ENCODE data around the gene NCKAP1.
"Not testable (repeated sequence)": the region's sequence is repeated elsewhere in the genome, so short reads cannot be mapped to it uniquely, and the experiment has no call there.

Gene NCKAP1

DNA sequence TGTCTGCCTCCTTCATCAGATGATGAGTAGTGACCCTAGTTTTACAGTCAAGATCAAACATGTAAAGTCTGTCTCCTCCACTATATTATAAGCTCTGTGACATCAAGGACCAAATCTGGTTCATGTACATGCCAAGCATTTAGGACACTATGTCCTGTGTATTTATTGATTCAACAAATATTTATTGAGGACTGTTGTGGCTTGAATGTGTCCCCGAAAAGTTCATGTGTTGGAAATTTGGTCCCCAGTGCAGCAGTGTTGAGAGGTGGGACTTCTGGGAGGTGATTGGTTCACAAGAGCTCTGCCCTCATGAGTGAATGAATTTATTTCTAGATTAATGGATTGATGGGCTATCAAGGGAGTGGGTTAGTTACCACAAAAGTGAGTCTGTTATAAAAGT lies 125.2 kb downstream of the NCKAP1 start:
- in situ Hi-C loops (cut with MboI; ENCODE audit: low sequenced_read_pairs): no loop called here

DNA sequence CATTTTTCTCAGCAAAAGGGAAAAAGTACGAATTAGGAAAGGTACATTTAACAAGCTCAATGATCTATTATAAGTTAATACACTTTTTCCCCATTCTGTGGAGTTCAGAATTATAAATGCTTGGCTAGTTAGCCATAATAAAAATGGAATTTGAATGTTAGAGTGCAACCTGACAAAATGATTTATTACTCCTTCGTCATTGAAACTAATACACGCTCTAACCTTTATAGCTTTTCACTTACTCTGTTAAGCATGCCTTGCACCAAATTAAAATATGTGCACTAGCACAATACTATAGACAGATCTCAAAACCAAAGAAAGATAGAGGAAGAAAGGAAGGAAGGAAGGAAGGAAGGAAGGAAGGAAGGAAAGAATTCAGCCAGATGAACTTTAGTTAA lies 125.7 kb downstream of the NCKAP1 start:
- in situ Hi-C loops (cut with MboI; ENCODE audit: low sequenced_read_pairs): no loop called here

DNA sequence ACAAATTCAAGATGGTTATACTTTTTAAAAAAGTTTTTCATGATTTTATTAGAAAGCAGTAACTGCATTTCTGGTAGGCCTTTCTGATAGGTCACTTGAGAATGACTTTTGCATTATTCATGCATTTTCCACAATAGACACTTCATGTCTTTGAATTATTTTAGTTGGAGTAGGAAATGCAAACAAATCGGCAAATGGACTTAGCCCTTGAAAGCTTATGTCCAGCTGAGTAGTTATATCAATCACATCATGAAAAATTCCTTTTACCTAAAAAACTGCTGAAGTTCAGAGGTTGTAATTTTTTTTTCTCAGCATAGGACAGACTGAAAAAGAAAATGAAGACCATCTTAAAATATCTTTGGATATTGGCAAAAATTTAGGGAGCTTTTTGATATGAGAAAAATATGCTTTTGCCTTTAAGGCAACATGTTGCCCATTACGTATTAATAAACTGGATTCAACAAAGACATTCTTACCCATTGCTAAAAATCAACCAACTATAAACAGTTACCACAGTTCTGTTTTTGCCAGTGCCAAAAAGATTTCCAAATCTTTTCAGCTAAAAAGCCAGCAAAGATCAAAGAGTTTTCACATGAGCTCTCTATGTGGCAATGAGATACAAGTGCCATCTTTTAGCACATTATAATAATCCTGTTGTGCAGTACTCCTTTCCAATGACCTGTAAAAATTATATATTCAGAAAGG lies 126.3 kb downstream of the NCKAP1 start:
- in situ Hi-C loops (cut with MboI; ENCODE audit: low sequenced_read_pairs): no loop called here

DNA sequence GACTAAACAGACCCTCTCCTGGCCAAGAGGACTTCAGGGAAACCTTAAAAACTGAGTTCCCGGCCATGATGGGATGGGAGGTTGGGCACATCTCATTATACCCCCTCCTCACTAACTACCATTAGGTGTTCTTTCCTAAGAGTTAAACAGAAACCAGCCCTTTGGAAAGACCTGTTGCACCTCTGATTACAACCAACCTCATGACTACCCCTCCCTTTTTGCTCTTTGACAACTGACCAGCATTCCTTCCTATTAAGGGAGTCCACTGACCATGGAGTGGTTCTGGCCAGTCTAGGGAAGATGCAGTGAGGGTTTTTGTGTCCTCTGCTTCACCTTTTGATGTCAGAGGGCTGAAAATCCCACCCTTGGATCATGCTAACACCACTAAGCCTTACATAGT lies 127.3 kb downstream of the NCKAP1 start:
- in situ Hi-C loops (cut with MboI; ENCODE audit: low sequenced_read_pairs): no loop called here

DNA sequence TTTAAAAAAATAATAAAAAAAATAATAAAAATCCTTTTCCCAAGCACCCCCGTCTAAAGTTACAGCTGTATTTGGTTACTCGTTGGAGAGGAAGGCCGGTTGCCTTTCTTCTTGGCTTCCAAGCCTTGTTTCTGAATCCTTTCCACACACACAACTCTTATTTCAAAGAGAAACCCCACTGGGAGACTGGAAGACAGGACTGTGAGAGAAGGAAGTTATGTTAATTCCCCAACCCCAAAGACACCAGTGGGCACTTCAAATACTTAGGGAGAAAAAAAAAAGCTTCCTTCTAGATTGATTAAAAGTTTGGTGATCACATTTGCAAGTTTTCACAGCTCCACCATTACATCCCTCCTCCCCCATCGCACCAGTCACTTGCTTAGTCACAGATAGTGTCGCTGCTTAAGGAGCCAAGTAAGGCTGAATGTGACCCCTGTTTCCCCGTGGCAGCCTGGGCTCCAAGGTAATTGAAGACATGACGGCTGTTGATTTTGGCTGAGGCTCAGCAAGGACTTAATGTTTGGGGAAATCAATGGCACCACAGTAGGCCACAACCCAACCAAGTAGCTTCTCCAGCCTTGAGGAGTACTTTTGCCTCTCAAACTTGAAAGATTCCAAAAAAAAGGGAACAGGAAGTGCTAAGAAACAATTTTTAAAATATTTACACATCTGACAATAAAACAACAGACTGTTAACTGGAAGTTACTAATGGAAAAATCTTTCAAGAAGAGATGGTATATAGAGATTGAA lies 131.0 kb downstream of the NCKAP1 start:
- in situ Hi-C loops (cut with MboI; ENCODE audit: low sequenced_read_pairs): no loop called here

DNA sequence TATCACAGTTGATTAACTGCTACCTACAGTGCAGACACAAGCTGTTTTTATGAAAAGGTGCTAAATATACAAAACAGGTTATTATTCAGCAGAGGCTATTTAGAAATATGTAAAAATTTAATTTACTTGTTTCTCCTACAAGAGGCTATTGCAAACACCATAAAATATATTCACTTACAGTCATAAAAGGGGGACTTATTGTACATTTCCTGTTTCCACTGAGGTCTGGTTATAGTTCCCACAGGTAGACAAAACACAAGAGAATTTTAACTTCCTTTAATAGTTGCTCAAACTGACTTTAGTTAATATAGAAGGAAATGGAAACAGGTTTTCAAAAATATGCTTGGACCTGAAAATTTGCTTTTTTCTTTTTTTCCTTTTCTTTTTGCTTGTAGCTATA lies 131.8 kb downstream of the NCKAP1 start:
- in situ Hi-C loops (cut with MboI; ENCODE audit: low sequenced_read_pairs): no loop called here

DNA sequence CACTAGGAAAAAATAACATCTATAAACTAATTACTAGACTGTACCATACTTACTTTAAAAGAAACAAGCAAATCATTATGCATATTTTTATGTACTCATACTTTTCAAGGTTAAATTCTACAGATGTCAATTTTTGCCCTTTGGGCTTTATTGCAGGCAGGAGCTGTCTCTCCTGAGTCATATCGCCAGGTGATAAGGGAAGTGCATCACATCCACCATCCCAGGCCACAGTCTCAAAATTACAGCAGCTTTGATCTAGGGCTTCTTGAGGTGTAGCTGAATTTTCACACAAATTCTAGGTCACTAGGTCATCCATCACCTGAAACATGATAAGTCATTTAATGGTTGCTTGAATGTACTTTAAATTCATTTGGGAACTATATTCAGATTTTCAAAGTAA lies 133.4 kb downstream of the NCKAP1 start:
- in situ Hi-C loops (cut with MboI; ENCODE audit: low sequenced_read_pairs): no loop called here

DNA sequence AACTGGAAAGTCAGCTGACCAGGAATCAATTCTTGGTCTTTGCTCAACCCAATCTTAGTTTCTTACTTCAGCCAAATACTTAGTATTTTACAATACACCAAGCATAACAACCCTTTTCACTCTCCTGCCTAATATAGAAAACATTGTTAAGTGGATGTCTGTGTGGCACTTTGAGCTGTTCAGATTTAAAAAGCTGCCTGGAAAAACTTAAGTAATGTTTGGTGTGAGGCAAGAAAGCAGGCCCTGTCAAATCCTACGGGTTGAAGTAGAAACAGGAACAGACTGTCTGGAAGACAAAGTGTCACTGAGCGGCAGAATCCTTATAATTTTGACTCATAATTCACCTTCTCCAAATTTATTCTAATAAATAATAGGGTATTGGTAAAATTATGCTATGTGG lies 134.7 kb downstream of the NCKAP1 start:
- in situ Hi-C loops (cut with MboI; ENCODE audit: low sequenced_read_pairs): no loop called here

DNA sequence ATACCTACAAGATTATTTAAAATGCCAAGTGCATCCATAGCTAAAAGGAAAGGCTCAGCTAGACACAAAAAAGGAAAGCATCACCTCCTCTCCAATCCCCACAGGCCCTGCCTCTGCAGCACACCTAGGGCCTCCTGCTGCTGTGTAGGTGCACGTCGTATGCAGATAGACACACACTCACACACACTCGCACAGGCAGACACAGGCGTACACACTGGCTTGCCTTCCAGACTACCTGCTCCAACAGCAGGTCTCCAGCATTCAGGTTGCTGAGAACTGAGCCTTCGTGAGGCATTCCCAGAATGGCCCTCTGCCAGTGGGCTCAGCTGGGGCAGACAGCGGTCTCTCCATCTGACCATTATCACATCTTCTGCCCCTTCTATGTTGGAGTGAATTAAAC lies 136.5 kb downstream of the NCKAP1 start:
- in situ Hi-C loops (cut with MboI; ENCODE audit: low sequenced_read_pairs): no loop called here

DNA sequence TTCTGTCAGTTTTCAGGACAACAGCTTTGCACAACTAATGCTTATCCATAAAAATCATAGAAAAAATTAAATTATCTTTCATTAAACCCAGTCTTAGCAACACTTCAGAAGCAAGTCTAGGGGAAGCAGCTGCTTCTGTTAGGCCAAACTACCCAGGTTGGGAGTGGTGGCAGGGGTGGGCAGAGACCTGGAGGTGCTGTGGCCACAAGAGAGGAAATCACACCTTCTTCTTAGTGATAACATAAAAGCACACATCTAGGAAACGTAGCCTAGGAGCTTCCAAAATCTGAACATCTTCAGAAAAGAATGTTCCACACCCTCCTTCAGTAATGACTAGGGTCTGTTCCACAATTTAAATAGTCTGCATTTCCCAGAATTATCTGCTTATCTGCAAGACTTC lies 139.5 kb downstream of the NCKAP1 start:
- in situ Hi-C loops (cut with MboI; ENCODE audit: low sequenced_read_pairs): no loop called here

DNA sequence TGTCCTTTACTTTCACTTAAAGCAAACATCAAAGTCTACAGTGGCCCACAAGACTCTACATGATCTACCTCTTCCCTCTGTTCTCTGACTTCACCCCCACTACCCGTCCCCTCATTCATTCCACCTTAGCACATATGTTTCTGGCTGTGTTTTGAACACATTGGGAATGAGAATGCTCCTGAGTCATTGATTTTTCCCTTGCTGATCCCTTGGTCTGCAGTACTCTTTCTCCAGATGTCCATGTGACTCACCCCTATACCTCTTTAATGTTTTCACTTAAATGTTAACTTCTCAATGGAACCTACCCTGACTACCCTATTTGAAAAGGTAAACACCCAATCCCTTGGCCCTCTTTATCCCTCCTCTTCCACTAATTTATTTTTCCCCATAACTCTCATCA lies 141.1 kb downstream of the NCKAP1 start:
- in situ Hi-C loops (cut with MboI; ENCODE audit: low sequenced_read_pairs): no loop called here

DNA sequence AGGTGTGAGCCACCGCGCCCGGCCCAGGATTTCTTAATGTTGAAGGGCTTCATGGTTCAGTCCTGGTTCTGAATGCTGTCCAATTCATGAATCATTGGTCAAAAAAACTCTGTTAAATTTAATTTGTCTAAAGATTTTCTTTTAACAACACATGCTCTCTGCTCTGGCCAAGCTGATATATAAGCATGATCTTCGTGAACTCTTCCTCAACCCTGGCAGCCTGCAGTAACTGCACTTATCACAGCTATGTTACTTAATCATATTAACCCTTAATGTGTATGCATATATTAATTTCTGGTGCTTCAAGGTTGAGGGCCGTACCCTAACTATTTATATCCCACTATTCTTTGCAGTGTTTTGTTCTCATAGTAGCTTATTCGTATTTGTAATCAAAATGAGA lies 142.5 kb downstream of the NCKAP1 start:
- in situ Hi-C loops (cut with MboI; ENCODE audit: low sequenced_read_pairs): no loop called here

DNA sequence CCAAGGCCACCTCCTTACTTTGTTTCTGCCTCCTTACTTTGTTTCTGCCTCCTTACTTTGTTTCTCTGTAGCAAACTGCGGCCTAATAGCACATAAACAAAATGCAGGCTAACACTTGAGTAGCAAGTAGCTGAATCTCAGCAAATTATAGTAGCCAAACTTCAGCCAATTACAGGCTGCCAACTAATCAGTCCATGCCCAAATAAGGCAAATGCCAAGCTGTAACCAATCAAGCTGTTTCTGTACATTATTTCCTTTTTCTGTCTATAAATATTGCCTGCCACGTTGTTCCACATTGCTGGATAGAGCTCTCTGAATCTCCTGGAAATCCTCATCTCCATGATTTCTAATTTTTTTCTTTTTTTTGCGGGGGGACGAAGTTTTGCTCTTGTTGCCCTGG lies 143.1 kb downstream of the NCKAP1 start:
- in situ Hi-C loops (cut with MboI; ENCODE audit: low sequenced_read_pairs): no loop called here

DNA sequence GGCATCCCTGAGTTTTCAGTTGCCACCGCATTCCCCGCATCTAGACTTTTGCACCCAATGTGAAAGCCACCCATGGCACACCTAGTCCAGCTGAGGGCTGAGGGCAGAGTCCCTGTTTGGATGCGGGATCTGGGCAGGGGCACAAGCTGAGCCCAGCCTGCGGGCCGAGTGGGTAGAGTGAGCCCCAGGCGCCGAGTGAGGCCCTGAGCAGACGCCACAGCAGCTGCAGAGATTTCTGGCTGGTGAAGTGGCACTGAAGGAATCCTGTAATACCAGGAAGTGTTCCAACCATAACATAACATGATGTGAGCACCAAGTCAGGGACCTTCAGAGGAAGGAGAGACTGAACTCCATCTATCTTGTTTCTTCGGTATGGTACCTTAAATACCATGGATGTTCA lies 144.1 kb downstream of the NCKAP1 start:
- in situ Hi-C loops (cut with MboI; ENCODE audit: low sequenced_read_pairs): no loop called here

DNA sequence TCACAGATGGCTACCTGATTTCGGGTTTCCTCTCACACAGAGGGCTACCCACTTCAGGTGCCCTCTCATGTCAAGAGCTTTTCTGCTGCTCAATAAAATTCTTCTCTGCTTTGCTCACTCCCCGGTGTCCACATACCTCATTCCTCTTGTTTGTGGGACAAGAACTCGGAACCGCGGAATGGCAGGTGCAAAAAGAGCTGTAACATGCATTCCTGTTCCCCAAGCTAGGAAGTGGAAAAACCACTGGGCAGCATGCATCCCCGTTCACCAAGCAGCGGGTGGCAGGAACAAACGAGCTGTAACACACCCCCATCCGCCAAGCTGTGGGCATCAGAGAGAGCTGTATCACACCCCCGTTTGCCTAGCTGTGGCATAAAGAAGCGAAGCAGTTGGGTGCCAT lies 144.6 kb downstream of the NCKAP1 start:
- in situ Hi-C loops (cut with MboI; ENCODE audit: low sequenced_read_pairs): no loop called here

DNA sequence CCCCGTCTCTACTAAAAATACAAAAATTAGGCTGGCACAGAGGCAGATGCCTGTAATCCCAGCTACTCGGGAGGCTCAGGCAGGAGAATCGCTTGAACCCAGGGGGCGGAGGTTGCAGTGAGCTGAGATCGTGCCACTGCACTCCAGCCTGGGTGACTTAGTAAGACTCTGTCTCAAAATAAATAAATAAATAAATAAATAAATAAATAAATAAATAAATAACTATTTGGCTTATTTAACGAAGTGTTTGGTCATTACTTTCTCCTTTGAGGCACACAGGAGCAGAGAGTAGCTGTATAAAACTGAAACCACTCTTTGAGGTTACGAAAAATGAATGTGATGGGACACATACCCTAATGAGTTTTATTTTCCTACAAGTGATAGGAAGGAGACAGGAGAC lies 145.2 kb downstream of the NCKAP1 start:
- in situ Hi-C loops (cut with MboI; ENCODE audit: low sequenced_read_pairs): not testable (repeated sequence)

DNA sequence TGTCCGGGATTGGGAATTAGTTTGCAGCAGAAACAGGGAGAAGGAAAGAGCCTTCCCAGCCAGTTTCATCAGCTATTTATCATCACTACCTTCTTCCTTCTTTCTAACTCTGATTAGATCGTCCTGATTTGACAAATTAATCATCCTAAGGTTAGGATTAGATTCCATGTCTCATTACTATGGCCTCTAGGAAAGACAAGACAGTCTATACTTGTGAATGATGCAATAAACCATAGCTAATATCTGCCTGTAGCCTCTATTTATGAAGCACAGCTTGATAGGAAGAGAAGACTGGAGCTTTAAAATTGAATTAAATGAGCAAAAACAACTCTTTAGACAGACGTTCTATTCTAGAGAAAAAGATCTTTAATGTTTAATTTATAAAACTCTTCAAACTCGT lies 146.6 kb downstream of the NCKAP1 start:
- in situ Hi-C loops (cut with MboI; ENCODE audit: low sequenced_read_pairs): no loop called here

DNA sequence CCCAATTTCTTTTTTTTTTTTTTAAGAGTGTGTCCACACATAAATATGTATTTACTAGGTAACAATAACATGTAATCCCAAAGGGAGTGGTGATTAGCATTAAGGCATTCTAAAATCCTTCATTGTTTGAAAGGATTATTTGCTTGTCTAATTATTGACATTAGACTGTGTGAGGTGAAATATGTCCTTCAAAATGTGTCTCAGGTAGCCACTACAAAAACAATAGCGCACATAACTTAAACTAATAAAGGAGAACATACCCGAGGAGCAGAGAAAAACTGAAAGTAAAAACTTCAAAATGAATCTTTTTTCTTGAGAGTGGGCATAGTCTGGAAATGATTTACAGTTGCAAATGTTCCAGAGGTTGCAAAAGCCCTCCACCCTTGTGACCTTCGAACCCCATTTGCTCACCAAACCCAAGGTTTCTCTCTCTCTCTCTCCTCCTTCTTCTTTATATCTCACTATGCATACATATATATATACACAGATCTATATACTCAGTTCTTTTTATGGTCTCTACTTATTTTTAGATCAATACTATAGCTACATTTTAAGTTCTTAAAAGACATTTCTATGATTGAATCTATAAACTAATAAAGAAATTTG lies 147.4 kb downstream of the NCKAP1 start:
- in situ Hi-C loops (cut with MboI; ENCODE audit: low sequenced_read_pairs): no loop called here

DNA sequence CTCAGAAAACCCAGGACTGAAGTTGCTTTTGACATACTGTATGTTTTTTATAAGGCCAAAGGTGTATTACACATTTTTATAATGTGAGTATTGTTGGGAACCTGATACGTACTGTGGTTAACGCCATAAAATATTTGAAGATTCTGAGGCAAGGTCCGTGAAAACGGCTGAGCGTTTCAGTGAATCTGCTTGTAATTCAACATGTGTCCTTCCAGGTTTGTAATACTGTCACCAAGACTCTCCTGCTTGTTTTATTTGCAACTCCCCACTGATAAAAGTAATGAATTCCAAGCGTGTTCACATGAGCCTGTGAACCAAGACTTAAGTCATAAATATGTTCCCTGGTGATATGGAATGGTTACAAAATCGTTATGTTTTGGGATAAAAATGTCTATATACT lies 148.0 kb downstream of the NCKAP1 start:
- in situ Hi-C loops (cut with MboI; ENCODE audit: low sequenced_read_pairs): no loop called here

DNA sequence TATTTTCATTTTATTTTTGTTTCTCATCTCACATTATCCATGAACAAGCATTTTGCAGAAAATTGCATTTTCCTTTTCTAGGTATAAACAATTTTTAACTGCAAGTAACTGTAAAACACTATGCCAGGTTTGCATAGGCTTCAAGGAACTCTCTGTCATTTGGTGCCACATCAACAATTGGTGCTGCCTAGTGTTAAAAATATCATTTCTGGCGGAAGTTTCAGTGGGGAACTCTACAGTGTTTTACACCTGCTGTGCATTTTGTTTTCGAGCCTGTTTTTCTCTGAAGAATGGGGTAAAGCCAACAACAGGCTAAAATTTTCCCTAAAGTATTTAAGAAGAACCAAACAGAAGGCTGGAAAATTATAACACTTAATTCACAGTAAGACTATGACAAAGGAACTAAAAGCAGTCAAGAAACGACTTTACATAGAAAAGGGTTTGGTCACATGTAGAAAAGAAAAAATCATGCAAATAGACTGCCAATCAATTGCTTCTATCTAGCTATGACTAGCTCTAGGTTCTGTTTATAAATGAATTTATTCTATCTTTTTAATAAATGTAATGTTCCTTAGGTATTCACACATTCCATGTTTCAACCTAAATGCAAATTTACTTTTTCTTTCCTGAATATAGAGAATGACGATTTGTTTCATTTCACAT lies 150.4 kb downstream of the NCKAP1 start:
- in situ Hi-C loops (cut with MboI; ENCODE audit: low sequenced_read_pairs): no loop called here

DNA sequence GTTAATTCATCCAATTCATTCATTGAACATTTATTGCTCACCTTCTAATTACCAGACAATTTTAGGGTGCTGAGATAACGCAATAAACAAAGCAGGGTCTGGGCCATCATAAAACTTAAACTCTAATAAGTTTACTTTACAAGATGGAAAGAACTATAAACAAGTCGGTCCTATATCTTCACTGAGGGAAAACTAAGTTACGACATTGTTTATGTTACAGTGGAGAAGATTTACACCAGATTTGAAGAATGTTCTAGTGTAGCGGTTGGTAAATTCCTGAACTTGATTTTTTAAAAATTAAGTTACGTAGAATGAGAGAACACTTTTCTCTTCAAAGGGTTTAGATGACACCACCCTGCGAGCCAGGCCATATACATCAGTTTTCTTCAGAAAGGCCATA lies 151.2 kb downstream of the NCKAP1 start:
- in situ Hi-C loops (cut with MboI; ENCODE audit: low sequenced_read_pairs): no loop called here

DNA sequence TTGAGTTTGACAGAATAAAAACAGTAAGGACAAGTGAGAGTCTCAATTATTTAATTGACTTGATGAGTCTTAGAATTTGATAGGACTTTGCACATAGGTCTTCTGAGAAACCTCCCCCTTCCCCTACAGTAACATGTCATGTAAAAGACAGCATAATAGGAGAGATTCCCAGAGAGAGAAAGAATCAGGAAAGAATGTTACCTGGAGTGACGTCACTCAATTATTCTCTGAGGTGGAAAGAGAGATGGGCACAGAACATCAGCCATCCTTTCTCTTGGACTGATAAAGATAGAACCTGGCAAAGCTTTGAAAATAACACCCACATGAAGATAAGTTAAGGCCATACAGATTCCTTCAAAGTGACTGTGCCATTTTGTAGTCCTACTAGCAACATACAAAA lies 152.5 kb downstream of the NCKAP1 start:
- in situ Hi-C loops (cut with MboI; ENCODE audit: low sequenced_read_pairs): no loop called here
